OCI-LY3 (cell line): ENCODE measurements around the gene CEP55.

Experiments used
- H2AFZ ChIP-seq: fragments of 200-600, 300-600 bp; shearing (Covaris generic); 2 replicates; pipeline ENCODE4 v1.6.0; 2014; ENCODE audit warnings: antibody characterized with exemption, low read depth, low read length
- H3K27ac ChIP-seq: fragments of 200-600, 300-600 bp; sonication (generic); 2 replicates; pipeline ENCODE4 v1.5.1; 2014; ENCODE audit warnings: mild to moderate bottlenecking, low read length, moderate library complexity, mixed read lengths
- H3K27me3 ChIP-seq: fragments of 200-600, 300-600 bp; sonication (generic); 2 replicates; pipeline ENCODE4 v1.6.1; 2014; ENCODE audit warnings: low read depth, low read length, mixed read lengths
- H3K36me3 ChIP-seq: fragments of 200-600, 300-600 bp; sonication (generic); replicated peaks from 2 replicates; pipeline ENCODE3; 2014; ENCODE audit warnings: low read depth, low read length, mixed read lengths
- H3K4me1 ChIP-seq: fragments of 300-600, 200-600 bp; sonication (generic); 2 replicates; pipeline ENCODE4 v1.6.1; 2014; ENCODE audit warnings: low read length, mixed read lengths
- H3K4me2 ChIP-seq: fragments of 200-600, 300-600 bp; sonication (generic); 2 replicates; pipeline ENCODE4 v1.6.1; 2014; ENCODE audit warnings: low read length, mixed read lengths
- H3K4me3 ChIP-seq: fragments of 300-600, 200-600 bp; sonication (generic); 2 replicates; pipeline ENCODE4 v1.5.1; 2014; ENCODE audit warnings: antibody characterized with exemption, mild to moderate bottlenecking, low read length, moderate library complexity
- H3K79me2 ChIP-seq: fragments of 300-600, 200-600 bp; shearing (Covaris generic); 2 replicates; pipeline ENCODE4 v1.6.1; 2014; ENCODE audit warnings: mild to moderate bottlenecking, low read length, mixed read lengths
- H3K9ac ChIP-seq: fragments of 300-600, 200-600 bp; shearing (Covaris generic); 2 replicates; pipeline ENCODE4 v1.6.0; 2014; ENCODE audit warnings: mild to moderate bottlenecking, low read length, moderate library complexity
- H3K9me3 ChIP-seq: fragments of 200-600, 300-600 bp; shearing (Covaris generic); 2 replicates; pipeline ENCODE4 v1.6.1; 2014; ENCODE audit warnings: low read length, mixed read lengths; ENCODE audit not compliant: insufficient read depth
- H4K20me1 ChIP-seq: fragments of 200-600, 300-600 bp; sonication (generic); 2 replicates; pipeline ENCODE4 v1.6.1; 2016; ENCODE audit warnings: low read length, mixed read lengths; ENCODE audit not compliant: insufficient read depth
- CTCF ChIP-seq: fragments of 200-600, 300-600 bp; sonication (generic); IDR thresholded peaks from 2 replicates; pipeline ENCODE4 v1.5.1; 2014; ENCODE audit warnings: antibody characterized with exemption, low read length, low read depth
- EZH2phosphoT487 ChIP-seq: fragments of 200-600 bp; shearing (Covaris generic); IDR thresholded peaks from 2 replicates; pipeline ENCODE4 v1.6.1; 2018; ENCODE audit warnings: antibody characterized with exemption, mixed run types, low read depth

The CEP55 gene

GRCh38 chr10:93576888-93577287 lies 80.5 kb downstream of the CEP55 start:
- no peaks in the 10 kb centered on the region for H3K9me3 ChIP-seq
- H4K20me1 ChIP-seq = no peaks in the 10 kb centered on the region
- no peaks in the 10 kb centered on the region for H3K27me3 ChIP-seq
- TF ChIP-seq CTCF (no peak), EZH2phosphoT487 (no peak)
- H3K4me3 ChIP-seq = no peak overlapping the region
- H3K27ac ChIP-seq = no peak overlapping the region
- no peak overlapping the region for H2AFZ ChIP-seq
- H3K4me1 ChIP-seq = peaks cover 8% of the 10 kb centered on the region
- H3K36me3 ChIP-seq = no peaks in the 10 kb centered on the region
- no peak overlapping the region for H3K4me2 ChIP-seq
- no peaks in the 10 kb centered on the region for H3K79me2 ChIP-seq
- no peak overlapping the region for H3K9ac ChIP-seq

GRCh38 chr10:93577565-93577964 lies 81.2 kb downstream of the CEP55 start:
- Histone ChIP-seq H3K36me3 (no peaks in the 10 kb centered on the region), H3K79me2 (no peaks in the 10 kb centered on the region), H3K4me3 (no peak overlapping the region), H3K27me3 (no peaks in the 10 kb centered on the region), H4K20me1 (no peaks in the 10 kb centered on the region), H3K4me1 (peaks cover 8% of the 10 kb centered on the region), H3K9ac (no peak overlapping the region), H3K4me2 (no peak overlapping the region), H3K27ac (no peak overlapping the region), H3K9me3 (no peaks in the 10 kb centered on the region), H2AFZ (no peak overlapping the region)
- TF ChIP-seq EZH2phosphoT487 (no peak), CTCF (no peak)
